Esophagus muscularis mucosa (tissue), 3 donors: Measurements from ENCODE around the gene ROBO1.

ENCODE experiments used
- CTCF ChIP-seq, 3 experiments: fragments of 200-600 bp in 2 of 3; fragments of 450-650 bp in 1 of 3; sonication (generic) in 2 of 3; IDR thresholded peaks; one replicate each; pipeline ENCODE4 v1.5.1; 2017 to 2019; ENCODE audit warnings: antibody characterized with exemption in 3 of 3, mild to moderate bottlenecking in 2 of 3, moderate library complexity in 1 of 3
- POLR2A ChIP-seq: fragments of 450-650 bp; IDR thresholded peaks from one replicate; pipeline ENCODE4 v1.6.1; 2017; ENCODE audit warnings: antibody characterized with exemption, moderate library complexity, mild to moderate bottlenecking, low read depth
- POLR2AphosphoS5 ChIP-seq, 2 donors: sonication (generic); formaldehyde crosslinking; IDR thresholded peaks; one replicate each; pipeline ENCODE4 v1.6.1; 2017; ENCODE audit warnings: antibody characterized with exemption in 2 of 2

- TF ChIP-seq CTCF (IDR thresholded peaks at IDR 0.05) (no peak), POLR2AphosphoS5 (IDR thresholded peaks at IDR 0.05) (no peak), POLR2A (no peak)
Measured at GRCh38 chr3:78647726-78648125, 1120.1 kb downstream of the ROBO1 start.
